OCI-LY1 (cell line): ENCODE results near the gene DCDC2B.

ENCODE experiments used
- CTCF ChIP-seq: fragments of 200-600 bp; sonication (generic), shearing (Covaris generic); IDR thresholded peaks from 2 replicates; pipeline ENCODE4 v1.5.1; 2017; ENCODE audit warnings: mild to moderate bottlenecking, antibody characterized with exemption, low read length, moderate library complexity, mixed read lengths
- EZH2 ChIP-seq: fragments of 200-600 bp; sonication (generic), shearing (Covaris generic); IDR thresholded peaks from 2 replicates; pipeline ENCODE4 v1.8.0; 2017; ENCODE audit warnings: borderline replicate concordance, mixed run types, mild to moderate bottlenecking, antibody characterized with exemption, low read length, moderate library complexity, mixed read lengths

DNA sequence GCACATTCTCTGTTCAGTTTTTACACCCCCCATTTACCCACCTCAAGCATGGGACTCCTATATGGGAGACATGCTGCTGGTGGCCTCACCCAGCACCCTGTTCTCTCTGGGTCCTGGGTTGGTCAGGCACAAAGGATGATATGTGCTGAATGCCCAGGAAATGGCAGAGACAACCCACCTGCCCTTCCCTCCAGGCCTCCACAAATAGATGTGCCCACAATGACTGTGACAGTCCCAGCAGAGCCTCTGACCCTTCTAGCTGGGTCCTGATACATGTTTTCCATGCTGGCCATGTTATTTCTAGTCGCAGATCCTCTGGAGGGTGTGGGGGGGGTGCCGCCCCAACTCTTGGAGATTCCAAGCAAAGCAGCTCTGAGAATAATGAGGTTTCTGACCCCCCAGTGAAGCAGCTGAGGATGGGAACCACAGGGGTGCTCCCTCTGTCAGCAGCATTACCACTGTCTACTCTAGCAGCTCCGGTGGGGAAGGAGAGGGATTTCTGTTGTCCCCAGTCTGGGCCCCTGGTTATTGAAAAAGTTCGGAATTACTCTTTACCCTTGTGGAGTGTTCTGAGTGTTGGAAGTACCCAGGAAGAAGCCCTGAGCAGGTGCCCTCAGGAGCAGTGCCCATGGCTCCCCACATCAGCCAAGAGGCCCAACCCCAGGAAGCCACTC, 9.7 kb upstream of the DCDC2B start:
- TF ChIP-seq CTCF (no peak), EZH2 (no peak)
